ENCODE data around the gene RAPGEF2.

RAPGEF2 gene

GRCh38 chr4:159121371-159121770, 18.5 kb downstream of the RAPGEF2 start:
- no peak for DNase-seq
- intact Hi-C loops (cut with DNase I) = no loop called here

GRCh38 chr4:159126716-159127115, 23.8 kb downstream of the RAPGEF2 start:
- no peak for DNase-seq
- intact Hi-C loops (cut with DNase I) = no loop called here

GRCh38 chr4:159127745-159128518, 25.1 kb downstream of the RAPGEF2 start:
- no peak for DNase-seq
- intact Hi-C loops (cut with DNase I) = no loop called here

- no peak for DNase-seq
- intact Hi-C loops (cut with DNase I) = no loop called here
These were observed 27.1 kb downstream of the RAPGEF2 start for GRCh38 chr4:159129814-159130550.

- intact Hi-C loops (cut with DNase I) = no loop called here
- DNase-seq = no peak
These were observed 28.7 kb downstream of the RAPGEF2 start for GRCh38 chr4:159131564-159131963.

GRCh38 chr4:159134429-159134828, 31.6 kb downstream of the RAPGEF2 start:
- intact Hi-C loops (cut with DNase I) = no loop called here
- DNase-seq = no peak

GRCh38 chr4:159137176-159137575, 34.3 kb downstream of the RAPGEF2 start:
- intact Hi-C loops (cut with DNase I) = no loop called here

GRCh38 chr4:159138436-159138835, 35.6 kb downstream of the RAPGEF2 start:
- DNase-seq = no peak

More at GRCh38 chr4:159137176-159137575, 34.3 kb downstream of the RAPGEF2 start:
- no peak for DNase-seq

GRCh38 chr4:159141193-159141592, 38.3 kb downstream of the RAPGEF2 start:
- DNase-seq = no peak
- intact Hi-C loops (cut with DNase I) = no loop called here

More at GRCh38 chr4:159138436-159138835, 35.6 kb downstream of the RAPGEF2 start:
- intact Hi-C loops (cut with DNase I) = no loop called here

- no peak for DNase-seq
- intact Hi-C loops (cut with DNase I) = no loop called here
These were observed 39.4 kb downstream of the RAPGEF2 start for GRCh38 chr4:159142241-159142640.

- DNase-seq = no peak
- intact Hi-C loops (cut with DNase I) = no loop called here
These were observed 40.0 kb downstream of the RAPGEF2 start for GRCh38 chr4:159142681-159143384.

GRCh38 chr4:159143687-159144086, 40.8 kb downstream of the RAPGEF2 start:
- DNase-seq = no peak
- intact Hi-C loops (cut with DNase I) = no loop called here

- intact Hi-C loops (cut with DNase I) = no loop called here
- DNase-seq = no peak
These were observed 41.3 kb downstream of the RAPGEF2 start for GRCh38 chr4:159144112-159144694.

- intact Hi-C loops (cut with DNase I) = no loop called here
- no peak for DNase-seq
These were observed 42.6 kb downstream of the RAPGEF2 start for GRCh38 chr4:159145318-159145991.

- DNase-seq = no peak
- intact Hi-C loops (cut with DNase I) = no loop called here
These were observed 43.1 kb downstream of the RAPGEF2 start for GRCh38 chr4:159145992-159146330.

- no peak for DNase-seq
- intact Hi-C loops (cut with DNase I) = no loop called here
These were observed 43.6 kb downstream of the RAPGEF2 start for GRCh38 chr4:159146488-159146887.

GRCh38 chr4:159148441-159148840, 45.6 kb downstream of the RAPGEF2 start:
- intact Hi-C loops (cut with DNase I) = no loop called here
- no peak for DNase-seq

GRCh38 chr4:159149666-159150065, 46.8 kb downstream of the RAPGEF2 start:
- intact Hi-C loops (cut with DNase I) = no loop called here
- DNase-seq = no peak

GRCh38 chr4:159150396-159150795, 47.5 kb downstream of the RAPGEF2 start:
- no peak for DNase-seq
- intact Hi-C loops (cut with DNase I) = no loop called here

All from head of caudate nucleus (tissue), 42 donors.